ENCODE results near the gene PTPRT. TPM values are rescaled to one million over a fixed set of nuclear protein-coding genes. Genes with fewer than 3 reads are reported as not detected.
A peak's percentile ranks its signal among the peaks of the same experiment; 100 is the strongest.

PTPRT gene
- polyA plus RNA-seq, 1 donor = 1.9 TPM

GRCh38 chr20:42441864-42442331 lies 747.8 kb downstream of the PTPRT start:
- DNase-seq = no peak

- no peak for DNase-seq
Observed at GRCh38 chr20:42441196-42441863, 748.4 kb downstream of the PTPRT start.

GRCh38 chr20:42435230-42435629 lies 754.5 kb downstream of the PTPRT start:
- DNase-seq = no peak

- DNase-seq = no peak
Observed at GRCh38 chr20:42432496-42433334, 757.0 kb downstream of the PTPRT start.

- DNase-seq = no peak
Observed at GRCh38 chr20:42430598-42430997, 759.1 kb downstream of the PTPRT start.

GRCh38 chr20:42429761-42430458 lies 759.8 kb downstream of the PTPRT start:
- DNase-seq = no peak

- no peak for DNase-seq
Observed at GRCh38 chr20:42419814-42420532, 769.7 kb downstream of the PTPRT start.

- DNase-seq = no peak
Observed at GRCh38 chr20:42406826-42407225, 782.9 kb downstream of the PTPRT start.

GRCh38 chr20:42402455-42402854 lies 787.3 kb downstream of the PTPRT start:
- no peak for DNase-seq

- DNase-seq = no peak
Observed at GRCh38 chr20:42401613-42402012, 788.1 kb downstream of the PTPRT start.

- peak; percentile 34 for DNase-seq
Observed at GRCh38 chr20:42399802-42400201, 789.9 kb downstream of the PTPRT start.

- peak; percentile 52 for DNase-seq
Observed at GRCh38 chr20:42392442-42392841, 797.3 kb downstream of the PTPRT start.

- DNase-seq = no peak
Observed at GRCh38 chr20:42391807-42392206, 797.9 kb downstream of the PTPRT start.

GRCh38 chr20:42380287-42380686 lies 809.4 kb downstream of the PTPRT start:
- no peak for DNase-seq

GRCh38 chr20:42379385-42379784 lies 810.3 kb downstream of the PTPRT start:
- DNase-seq = no peak

GRCh38 chr20:42378826-42379225 lies 810.9 kb downstream of the PTPRT start:
- DNase-seq = no peak

- DNase-seq = no peak
Observed at GRCh38 chr20:42376131-42376530, 813.6 kb downstream of the PTPRT start.

GRCh38 chr20:42373049-42373448 lies 816.7 kb downstream of the PTPRT start:
- no peak for DNase-seq

GRCh38 chr20:42370075-42370474 lies 819.6 kb downstream of the PTPRT start:
- no peak for DNase-seq

- DNase-seq = no peak
Observed at GRCh38 chr20:42368910-42369309, 820.8 kb downstream of the PTPRT start.

- DNase-seq = no peak
Observed at GRCh38 chr20:42366626-42367025, 823.1 kb downstream of the PTPRT start.

GRCh38 chr20:42364446-42364845 lies 825.3 kb downstream of the PTPRT start:
- no peak for DNase-seq
